C4-2B (cell line): ENCODE results near the gene PEX6.
"Not testable (repeated sequence)": the region's sequence is repeated elsewhere in the genome, so short reads cannot be mapped to it uniquely, and the experiment has no call there.

Experiments used
- H3K27ac ChIP-seq: fragments of 450-650 bp; 2 replicates; pipeline ENCODE4 v1.5.1; 2017
- CTCF ChIP-seq: fragments of 450-650 bp; conservative IDR thresholded peaks from 2 replicates; pipeline ENCODE4 v1.5.1; 2017; ENCODE audit warnings: mild to moderate bottlenecking
- ZFX ChIP-seq: fragments of 450-650 bp; IDR thresholded peaks from 2 replicates; pipeline ENCODE4 v1.6.1; 2017

PEX6 gene

DNA sequence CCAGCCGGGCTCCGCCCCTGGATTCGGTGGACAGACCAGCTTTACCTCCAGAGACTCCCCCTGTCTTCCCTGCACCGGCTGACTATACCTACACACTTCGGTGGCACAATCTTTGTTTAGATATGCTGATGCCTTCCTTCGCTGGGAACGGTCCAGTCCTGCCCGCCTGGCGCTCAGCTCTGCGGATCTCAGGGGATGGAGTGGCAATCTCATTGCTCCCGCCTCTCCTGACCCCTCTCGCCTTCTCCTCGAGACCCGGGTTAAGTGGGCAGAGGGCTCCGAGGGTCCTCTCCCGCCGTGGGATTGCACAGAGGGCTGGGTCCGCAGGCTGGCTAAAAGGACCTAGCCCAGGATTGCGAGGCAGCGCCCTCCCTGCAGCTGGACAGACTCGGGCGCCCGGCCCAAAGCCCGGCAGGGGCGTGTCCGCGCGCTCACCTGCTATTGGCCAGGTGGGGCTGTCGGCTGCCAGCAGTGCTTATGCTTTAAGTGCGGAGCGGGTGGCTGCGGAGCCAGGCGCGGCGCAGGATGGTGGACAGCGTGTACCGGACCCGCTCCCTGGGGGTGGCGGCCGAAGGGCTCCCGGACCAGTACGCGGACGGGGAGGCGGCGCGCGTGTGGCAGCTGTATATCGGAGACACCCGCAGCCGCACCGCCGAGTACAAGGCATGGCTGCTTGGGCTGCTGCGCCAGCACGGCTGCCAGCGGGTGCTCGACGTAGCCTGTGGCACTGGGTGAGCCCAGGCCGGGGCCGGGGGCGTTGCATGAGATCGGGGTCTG, 18.6 kb downstream of the PEX6 start, which contains the start of gene GNMT:
Gene GNMT (plus strand): TSS at position 512 of the 777 bp plus-strand sequence. CDS start 14 bp downstream, at position 526.
- peak within 1 kb of the TSS; percentile 80 for H3K27ac ChIP-seq
- TF ChIP-seq CTCF (no peak), ZFX (no peak; the same call in 1 of the 2 replicates)

- TF ChIP-seq ZFX (no peak), CTCF (no peak)
- peak overlapping the region; percentile 80 for H3K27ac ChIP-seq
Observed at GRCh38 chr6:42959917-42960242, 19.1 kb downstream of the PEX6 start.

- TF ChIP-seq ZFX (no peak), CTCF (no peak)
- no peak overlapping the region for H3K27ac ChIP-seq
Observed at GRCh38 chr6:42958125-42958524, 20.9 kb downstream of the PEX6 start.

GRCh38 chr6:42954405-42954804, 24.6 kb downstream of the PEX6 start:
- H3K27ac ChIP-seq = peak overlapping the region; percentile 88

- TF ChIP-seq CTCF = no peak
- TF ChIP-seq ZFX = no peak
- no peak overlapping the region for H3K27ac ChIP-seq
Observed at GRCh38 chr6:42952389-42952788, 26.6 kb downstream of the PEX6 start.

DNA sequence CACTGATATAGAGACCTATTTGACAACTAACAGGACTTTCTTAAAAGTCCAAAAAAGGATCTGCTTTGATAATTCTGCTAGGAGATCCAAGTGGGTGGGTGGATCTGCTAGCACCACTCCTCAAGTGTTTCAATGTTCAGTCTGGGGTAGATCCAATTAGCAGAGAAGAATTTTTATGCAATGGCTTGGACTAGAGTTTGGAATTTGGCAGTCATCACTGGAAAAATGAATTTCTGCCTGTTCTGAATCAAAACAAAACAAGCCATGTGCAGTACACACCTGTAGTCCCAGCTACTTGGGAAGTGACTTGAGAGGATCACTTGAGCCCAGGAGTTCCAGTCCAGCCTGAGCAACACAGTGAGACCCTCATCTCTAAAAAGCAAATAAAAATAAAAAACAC, 31.0 kb downstream of the PEX6 start:
- H3K27ac ChIP-seq = no peak overlapping the region
- TF ChIP-seq ZFX (no peak), CTCF (no peak)

DNA sequence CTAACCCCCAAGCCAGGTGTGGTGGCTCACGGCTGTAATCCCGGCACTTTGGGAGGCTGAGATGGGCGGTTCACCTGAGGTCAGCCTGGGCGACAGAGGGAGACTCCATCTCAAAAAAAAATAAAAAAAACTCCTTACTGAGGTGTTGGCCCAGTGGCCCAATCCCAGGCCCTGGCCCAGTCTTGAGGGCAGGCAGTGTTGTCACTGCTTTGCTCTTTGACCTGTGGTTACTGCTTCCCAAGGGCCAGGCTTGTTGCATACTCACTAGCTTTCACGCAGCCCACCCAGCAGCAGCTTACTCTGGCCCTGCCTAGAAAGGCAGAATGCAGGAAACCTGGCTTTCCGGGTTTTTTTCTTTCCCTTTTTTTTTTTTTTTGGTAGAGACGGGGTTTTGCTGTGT, 36.5 kb downstream of the PEX6 start:
- TF ChIP-seq ZFX (no peak), CTCF (no peak)
- H3K27ac ChIP-seq = no peak overlapping the region

DNA sequence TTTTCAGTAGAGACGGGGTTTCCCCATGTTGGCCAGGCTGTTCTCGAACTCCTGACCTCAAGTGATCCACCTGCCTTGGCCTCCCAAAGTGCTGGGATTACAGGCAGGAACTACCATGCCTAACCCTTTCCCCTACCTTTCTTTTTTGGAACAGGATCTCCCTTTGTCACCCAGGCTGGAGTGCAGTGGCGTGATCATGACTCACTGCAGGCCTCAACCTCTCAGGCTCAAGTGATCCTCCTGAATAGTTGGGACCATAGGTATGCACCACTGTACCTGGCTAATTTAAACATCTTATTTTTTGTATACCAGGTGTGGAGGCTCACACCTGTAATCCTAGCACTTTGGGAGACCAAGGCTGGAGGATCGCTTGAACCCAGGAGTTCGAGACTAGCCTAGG, 37.6 kb downstream of the PEX6 start:
- H3K27ac ChIP-seq = not testable (repeated sequence)
